ENCODE data around the gene GPR32. TPM values are rescaled to one million over a fixed set of nuclear protein-coding genes. Genes with fewer than 3 reads are reported as not detected.

The GPR32 gene
- total and polyA plus RNA-seq, 2 of the 8 experiments (the other 6 are each of a cell fraction or from before 2014, with no cell fraction given) = not detected

DNA sequence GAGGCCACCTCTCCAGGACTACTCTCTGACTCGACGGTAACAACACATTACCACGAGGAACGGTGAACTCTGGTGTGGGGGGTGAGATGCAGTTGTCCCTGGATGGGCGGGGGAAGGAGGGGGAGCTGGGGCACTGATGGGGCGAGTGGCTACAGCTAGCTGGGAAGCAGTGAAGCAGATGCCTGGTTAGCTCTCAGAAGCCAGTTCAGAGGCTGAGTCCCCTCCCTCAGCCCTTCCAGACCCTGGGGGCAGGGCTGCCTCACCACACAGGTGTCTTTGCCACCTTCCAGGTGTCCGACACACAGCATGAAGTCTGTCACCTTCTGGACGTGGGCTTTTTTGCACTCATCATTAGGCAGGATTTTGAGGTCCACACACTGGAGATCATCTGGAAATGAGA is 49.4 kb downstream of the GPR32 start:
- Histone ChIP-seq H4K5ac (ENCODE audit: insufficient read length, low read depth, low read length) (no peak overlapping the region), H2BK20ac (ENCODE audit: low read length) (0 out of 2 replicates have a peak overlapping the region, but pooled peaks have one; percentile 13), H3K23me2 (ENCODE audit: low read depth, low read length) (peaks cover 17% of the 10 kb centered on the region), H3K4me2 (ENCODE audit: insufficient read depth in 1 of 2, low read depth in 2 of 2, low read length in 2 of 2) (peak overlapping the region; percentile 76 to 94), H3K9ac (replicated peaks in 1 of 4; ENCODE audit: extremely low read depth in 1 of 4, low read depth in 3 of 4, low read length in 3 of 4) (no peak overlapping the region), H3K9me3 (ENCODE audit: insufficient read depth in 2 of 2, low read depth in 1 of 2, low read length in 1 of 2) (no peaks in the 10 kb centered on the region), H4K91ac (replicated peaks; ENCODE audit: insufficient read length, low read length) (no peak overlapping the region), H3K4me1 (replicated peaks in 1 of 4; ENCODE audit: control insufficient read depth in 3 of 4, insufficient read depth in 4 of 4, low read length in 3 of 4) (peaks cover 5 to 26% (median 20%) of the 10 kb centered on the region in 4 experiments), H3K4ac (replicated peaks; ENCODE audit: insufficient read length, low read depth, low read length) (no peak overlapping the region), H3K18ac (ENCODE audit: extremely low read depth, low read length) (no peak overlapping the region), H2BK12ac (ENCODE audit: low read depth, low read length) (peak overlapping the region; percentile 50; the same call in 1 of the 2 replicates), H3K56ac (replicated peaks; ENCODE audit: insufficient read length, low read depth, low read length) (no peak overlapping the region), H2BK15ac (ENCODE audit: low read length) (peak overlapping the region; percentile 83), H3K27ac (ENCODE audit: low read depth, low read length) (no peak overlapping the region), H2AK5ac (ENCODE audit: low read depth, low read length) (peak overlapping the region; percentile 70; the same call in 1 of the 2 replicates), H3K79me2 (ENCODE audit: control insufficient read depth in 1 of 2, insufficient read depth in 2 of 2, low read length in 2 of 2) (no peaks in the 10 kb centered on the region), H3K23ac (ENCODE audit: insufficient read length) (no peak overlapping the region), H3K27me3 (replicated peaks in 1 of 4; ENCODE audit: control insufficient read depth in 3 of 4, extremely low read depth in 1 of 4, insufficient read depth in 3 of 4, low read length in 3 of 4) (peaks cover 9 to 37% (median 33%) of the 10 kb centered on the region in 4 experiments), H2AFZ (ENCODE audit: low read length) (no peak overlapping the region), H4K20me1 (replicated peaks in 1 of 2; ENCODE audit: control insufficient read depth in 1 of 2, insufficient read depth in 2 of 2, low read length in 2 of 2) (peaks cover 0 to 2% of the 10 kb centered on the region in 2 experiments), H3K36me3 (ENCODE audit: control insufficient read depth in 2 of 4, insufficient read depth in 4 of 4, low read length in 3 of 4) (no peaks in the 10 kb centered on the region), H3K4me3 (ENCODE audit: extremely low read depth in 1 of 4, insufficient read depth in 2 of 4, low read depth in 3 of 4, low read length in 4 of 4) (peak overlapping the region; percentile 22 to 52 (median 29); a peak in 5 of 8 replicates), H3K79me1 (ENCODE audit: low read depth, low read length) (no peaks in the 10 kb centered on the region), H2BK5ac (ENCODE audit: low read depth, low read length) (no peak overlapping the region), H2BK120ac (replicated peaks; ENCODE audit: low read depth, low read length) (no peak overlapping the region), H3K14ac (ENCODE audit: insufficient read length) (no peak overlapping the region), H4K8ac (ENCODE audit: extremely low read depth, insufficient read depth, low read length) (peak overlapping the region; percentile 29; the same call in 1 of the 2 replicates)
- ChIA-PET CTCF (ENCODE audit: partially characterized antibody) (interaction anchor here (0.6 to 2.1 kb wide), 3 partner anchors 11 to 105 kb away, joined by 4 to 6 read pairs (median 5); no protein-coding TSS in a partner anchor), POLR2A (ENCODE audit: partially characterized antibody) (interaction anchor here (0.6 to 14.4 kb wide), 4 partner anchors 10 to 95 kb away, joined by 3 to 275 read pairs (median 4); no protein-coding TSS in a partner anchor)
- DNase-seq (ENCODE audit: low read depth in 1 of 2, low spot score in 2 of 2) = no peak
- no peak for FAIRE-seq
- WGBS, 2 experiments (ENCODE audit: extremely low coverage in 1 of 2, insufficient coverage in 1 of 2, insufficient read length in 1 of 2, insufficient replicate concordance in 2 of 2, low coverage in 1 of 2, low lambda C conversion rate in 2 of 2, missing lambda C conversion rate in 1 of 2) = 61% methylated on average over 6 of the region's 8 CpGs; no CpG with 5 or more reads in 1 of the 2 experiments
- TF ChIP-seq, protein P1, sequence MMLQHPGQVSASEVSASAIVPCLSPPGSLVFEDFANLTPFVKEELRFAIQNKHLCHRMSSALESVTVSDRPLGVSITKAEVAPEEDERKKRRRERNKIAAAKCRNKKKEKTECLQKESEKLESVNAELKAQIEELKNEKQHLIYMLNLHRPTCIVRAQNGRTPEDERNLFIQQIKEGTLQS (IDR thresholded peaks at IDR 0.05; ENCODE audit: insufficient read depth, low read depth, low read length) = no peak
- TF ChIP-seq ZNF274 (IDR thresholded peaks at IDR 0.05; ENCODE audit: borderline replicate concordance, extremely low read depth, low read length) (no peak), FOSL1 (IDR thresholded peaks at IDR 0.05; ENCODE audit: insufficient read depth, low read depth, low read length) (no peak), NRF1 (IDR thresholded peaks at IDR 0.05; ENCODE audit: low read depth, low read length) (no peak), SUZ12 (IDR thresholded peaks at IDR 0.05; ENCODE audit: low read length) (no peak; the same call in 1 of the 2 replicates)
- TF ChIP-seq, protein P2, sequence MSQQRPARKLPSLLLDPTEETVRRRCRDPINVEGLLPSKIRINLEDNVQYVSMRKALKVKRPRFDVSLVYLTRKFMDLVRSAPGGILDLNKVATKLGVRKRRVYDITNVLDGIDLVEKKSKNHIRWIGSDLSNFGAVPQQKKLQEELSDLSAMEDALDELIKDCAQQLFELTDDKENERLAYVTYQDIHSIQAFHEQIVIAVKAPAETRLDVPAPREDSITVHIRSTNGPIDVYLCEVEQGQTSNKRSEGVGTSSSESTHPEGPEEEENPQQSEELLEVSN (IDR thresholded peaks at IDR 0.05) = no peak
